Liver (tissue), 3 donors: ENCODE data around the gene B3GALNT2.

Experiments
- ATF3 ChIP-seq: IDR thresholded peaks from 2 replicates; pipeline ENCODE4 v1.6.1; 2016; ENCODE audit warnings: antibody characterized with exemption
- EGR1 ChIP-seq, 2 donors: IDR thresholded peaks; 2 replicates each; pipeline ENCODE4 v1.6.1; 2016 to 2018; ENCODE audit warnings: antibody characterized with exemption in 2 of 2, low read depth in 2 of 2
- GABPA ChIP-seq, 2 donors: IDR thresholded peaks in 1 of 2; conservative IDR thresholded peaks in 1 of 2; 2 replicates each; pipeline ENCODE4 v1.6.1; 2016; ENCODE audit warnings: antibody characterized with exemption in 2 of 2, mild to moderate bottlenecking in 1 of 2, moderate library complexity in 1 of 2
- JUND ChIP-seq, 2 donors: IDR thresholded peaks; 2 replicates each; pipeline ENCODE4 v1.6.1; 2016; ENCODE audit warnings: antibody characterized with exemption in 2 of 2
- MAX ChIP-seq: IDR thresholded peaks from 2 replicates; pipeline ENCODE4 v1.6.1; 2016; ENCODE audit warnings: antibody characterized with exemption
- RAD21 ChIP-seq, 2 donors: IDR thresholded peaks; 2 replicates each; pipeline ENCODE4 v1.6.1; 2016; ENCODE audit warnings: antibody characterized with exemption in 2 of 2, mild to moderate bottlenecking in 2 of 2
- TAF1 ChIP-seq: conservative IDR thresholded peaks from 2 replicates; pipeline ENCODE4 v1.6.1; 2016; ENCODE audit warnings: antibody characterized with exemption, mild to moderate bottlenecking
- YY1 ChIP-seq: IDR thresholded peaks from 2 replicates; pipeline ENCODE4 v1.6.1; 2016; ENCODE audit warnings: antibody characterized with exemption, mild to moderate bottlenecking
- TF ChIP-seq, protein P1 (sequence below): fragments of 150-350 bp; IDR thresholded peaks from 2 replicates; pipeline ENCODE4 v1.5.1; 2017; ENCODE audit warnings: improper control_type of control experiment, low read depth, low read length; ENCODE audit not compliant: missing input control
- donor health status: healthy.
- donor health status: healthy.

GRCh38 chr1:235448616-235449015, 55.6 kb downstream of the B3GALNT2 start:
- no peak for TF ChIP-seq MAX
- no peak for TF ChIP-seq GABPA (IDR thresholded peaks at IDR 0.05 in 1 of 2, conservative IDR thresholded peaks at IDR 0.05 in 1 of 2)
- no peak for TF ChIP-seq RAD21 (IDR thresholded peaks at IDR 0.05)
- no peak for TF ChIP-seq ATF3
- TF ChIP-seq, protein P1, sequence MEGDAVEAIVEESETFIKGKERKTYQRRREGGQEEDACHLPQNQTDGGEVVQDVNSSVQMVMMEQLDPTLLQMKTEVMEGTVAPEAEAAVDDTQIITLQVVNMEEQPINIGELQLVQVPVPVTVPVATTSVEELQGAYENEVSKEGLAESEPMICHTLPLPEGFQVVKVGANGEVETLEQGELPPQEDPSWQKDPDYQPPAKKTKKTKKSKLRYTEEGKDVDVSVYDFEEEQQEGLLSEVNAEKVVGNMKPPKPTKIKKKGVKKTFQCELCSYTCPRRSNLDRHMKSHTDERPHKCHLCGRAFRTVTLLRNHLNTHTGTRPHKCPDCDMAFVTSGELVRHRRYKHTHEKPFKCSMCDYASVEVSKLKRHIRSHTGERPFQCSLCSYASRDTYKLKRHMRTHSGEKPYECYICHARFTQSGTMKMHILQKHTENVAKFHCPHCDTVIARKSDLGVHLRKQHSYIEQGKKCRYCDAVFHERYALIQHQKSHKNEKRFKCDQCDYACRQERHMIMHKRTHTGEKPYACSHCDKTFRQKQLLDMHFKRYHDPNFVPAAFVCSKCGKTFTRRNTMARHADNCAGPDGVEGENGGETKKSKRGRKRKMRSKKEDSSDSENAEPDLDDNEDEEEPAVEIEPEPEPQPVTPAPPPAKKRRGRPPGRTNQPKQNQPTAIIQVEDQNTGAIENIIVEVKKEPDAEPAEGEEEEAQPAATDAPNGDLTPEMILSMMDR, result no peak
- no peak for TF ChIP-seq EGR1 (IDR thresholded peaks at IDR 0.05; ENCODE audit: low read depth in 2 of 2)
- TF ChIP-seq TAF1, result no peak
- no peak for TF ChIP-seq YY1
- TF ChIP-seq JUND (IDR thresholded peaks at IDR 0.05), result no peak
